Measurements from ENCODE around the gene SLC38A5. TPM values are rescaled to one million over a fixed set of nuclear protein-coding genes. Genes with fewer than 3 reads are reported as not detected.

Gene SLC38A5
- total RNA-seq, 1 donor, result 4.5 TPM

DNA sequence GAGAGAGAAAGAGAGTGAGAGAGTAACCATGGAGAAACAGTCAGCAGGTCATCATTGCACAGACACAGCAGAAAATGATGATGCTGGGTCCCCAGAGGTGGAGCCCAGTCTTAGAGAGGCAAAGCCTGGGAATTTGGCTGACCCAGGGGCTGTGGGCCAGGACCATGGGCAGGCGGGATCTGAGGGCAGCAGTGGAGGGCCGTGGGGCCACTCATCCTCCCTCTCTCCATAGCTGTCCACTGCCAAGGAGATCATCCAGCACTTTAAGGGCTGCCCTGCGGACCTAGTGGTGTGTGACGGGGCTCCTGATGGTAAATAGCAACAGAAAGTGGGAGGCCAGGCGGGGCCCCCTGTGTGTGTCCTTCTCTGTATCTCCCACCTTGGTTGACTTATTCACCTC lies 8.7 kb upstream of the SLC38A5 start:
- no peak overlapping the region for H3K4me3 ChIP-seq (ENCODE audit: low read length)
- H3K4me1 ChIP-seq (ENCODE audit: insufficient read depth, low read length), result peaks cover 20% of the 10 kb centered on the region
- no peaks in the 10 kb centered on the region for H3K27me3 ChIP-seq (ENCODE audit: insufficient read depth, low read length)
- no peaks in the 10 kb centered on the region for H3K9me3 ChIP-seq (ENCODE audit: low read depth, low read length)

DNA sequence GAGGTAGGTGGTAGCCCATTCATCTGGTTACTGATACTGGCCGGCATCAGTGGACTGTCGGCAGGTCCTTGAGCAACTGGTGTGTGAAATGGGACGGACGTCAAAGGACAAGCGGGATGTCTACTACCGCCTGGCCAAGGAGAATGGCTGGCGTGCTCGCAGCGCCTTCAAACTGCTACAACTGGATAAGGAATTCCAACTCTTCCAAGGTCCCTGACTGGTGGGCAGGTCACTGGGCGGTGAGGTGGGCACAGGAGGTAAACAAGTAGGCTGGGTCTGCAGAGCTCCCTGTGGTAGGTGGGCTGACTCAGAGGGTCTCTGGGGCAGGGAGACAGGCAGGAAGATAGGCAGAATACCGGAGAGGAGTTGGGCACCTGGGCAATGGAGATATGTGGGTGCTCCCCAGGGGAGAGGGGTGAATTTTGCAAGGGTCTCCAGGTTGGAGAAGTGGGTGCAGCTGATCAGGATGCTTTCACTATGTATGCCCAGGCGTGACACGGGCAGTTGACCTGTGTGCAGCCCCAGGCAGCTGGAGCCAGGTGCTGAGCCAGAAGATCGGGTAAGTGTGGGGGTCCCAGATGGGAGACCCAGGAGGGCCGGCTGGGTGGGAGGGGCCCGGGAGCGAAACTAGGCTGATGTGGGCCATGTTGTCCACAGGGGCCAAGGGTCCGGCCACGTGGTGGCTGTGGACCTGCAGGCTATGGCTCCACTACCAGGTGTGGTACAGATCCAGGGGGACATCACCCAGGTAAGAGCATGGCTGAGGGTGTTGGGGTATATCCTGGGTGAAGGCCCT lies 8.1 kb upstream of the SLC38A5 start:
- Histone ChIP-seq H3K9me3 (ENCODE audit: low read depth, low read length) (no peaks in the 10 kb centered on the region), H3K4me1 (ENCODE audit: insufficient read depth, low read length) (peaks cover 20% of the 10 kb centered on the region), H3K4me3 (ENCODE audit: low read length) (no peak overlapping the region), H3K27me3 (ENCODE audit: insufficient read depth, low read length) (no peaks in the 10 kb centered on the region)

DNA sequence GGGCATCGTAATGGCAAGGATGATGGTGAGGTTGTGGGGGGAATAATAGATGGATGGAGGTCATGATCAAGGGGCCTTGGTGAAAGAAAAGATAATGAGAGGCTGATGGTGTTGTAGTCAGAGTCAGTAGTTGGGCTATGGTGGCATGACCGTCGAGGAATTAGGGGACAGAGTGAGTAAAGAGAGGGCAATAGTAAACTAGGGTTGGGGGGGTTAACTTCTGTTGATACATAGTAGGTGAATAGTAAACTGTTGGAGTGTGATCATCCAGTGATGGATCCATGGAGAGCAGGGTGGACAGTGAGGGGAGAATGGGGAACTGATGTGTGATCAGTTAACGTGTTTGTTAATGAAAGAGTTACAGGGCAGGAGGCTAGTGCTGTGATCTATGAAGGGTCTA lies 6.9 kb upstream of the SLC38A5 start:
- Histone ChIP-seq H3K27me3 (ENCODE audit: insufficient read depth, low read length) (no peaks in the 10 kb centered on the region), H3K4me3 (ENCODE audit: low read length) (peak overlapping the region; percentile 65), H3K4me1 (ENCODE audit: insufficient read depth, low read length) (peaks cover 20% of the 10 kb centered on the region), H3K9me3 (ENCODE audit: low read depth, low read length) (no peaks in the 10 kb centered on the region)

DNA sequence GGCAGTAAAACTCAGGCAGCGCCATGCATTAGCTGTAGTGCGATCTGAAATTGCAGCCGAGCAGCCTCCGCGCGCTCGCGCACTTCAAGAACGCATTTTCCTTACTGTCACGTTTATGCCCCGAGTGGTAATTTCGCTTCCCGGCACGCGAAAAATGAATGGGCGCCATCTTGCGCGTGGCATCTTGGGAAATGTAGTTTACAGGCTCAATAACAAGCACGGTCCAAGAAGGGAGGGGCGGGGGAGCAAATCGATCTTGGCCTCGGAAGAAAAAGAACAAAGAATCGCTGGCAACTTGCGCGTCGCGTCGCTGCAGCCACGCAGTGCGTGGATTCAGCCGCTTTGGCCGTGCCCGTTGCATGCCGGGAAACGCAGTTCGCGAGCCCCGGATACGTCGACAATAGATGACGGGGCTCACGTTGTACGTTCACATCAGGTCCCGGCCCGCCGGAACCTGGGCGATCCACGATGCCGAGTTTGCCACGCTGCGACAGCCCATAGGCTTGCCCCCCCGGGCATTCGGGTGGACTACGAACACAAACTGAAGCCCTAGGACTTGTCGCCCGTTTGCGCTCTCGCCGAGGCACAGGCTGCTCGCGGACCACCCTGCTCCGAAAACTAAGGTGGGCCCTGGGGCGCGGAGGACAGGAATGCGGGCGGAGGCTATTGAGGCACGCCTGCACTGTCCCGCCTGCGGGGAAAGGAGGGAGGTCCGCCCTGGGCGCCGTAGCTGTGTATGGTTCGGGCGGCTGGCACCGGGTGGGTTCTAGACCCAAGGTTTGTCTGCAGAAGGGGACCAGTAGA lies 5.9 kb upstream of the SLC38A5 start, which contains the start of gene FTSJ1:
TSS of gene FTSJ1 (plus strand) at position 426 of the 804 bp plus-strand sequence. CDS start 1,849 bp downstream, outside the sequence.
- H3K4me3 ChIP-seq (ENCODE audit: low read length), result peak within 1 kb of the TSS; percentile 65
- peaks cover 20% of the 10 kb centered on the region for H3K4me1 ChIP-seq (ENCODE audit: insufficient read depth, low read length)
- no peaks in the 10 kb centered on the region for H3K9me3 ChIP-seq (ENCODE audit: low read depth, low read length)
- no peaks in the 10 kb centered on the region for H3K27me3 ChIP-seq (ENCODE audit: insufficient read depth, low read length)

DNA sequence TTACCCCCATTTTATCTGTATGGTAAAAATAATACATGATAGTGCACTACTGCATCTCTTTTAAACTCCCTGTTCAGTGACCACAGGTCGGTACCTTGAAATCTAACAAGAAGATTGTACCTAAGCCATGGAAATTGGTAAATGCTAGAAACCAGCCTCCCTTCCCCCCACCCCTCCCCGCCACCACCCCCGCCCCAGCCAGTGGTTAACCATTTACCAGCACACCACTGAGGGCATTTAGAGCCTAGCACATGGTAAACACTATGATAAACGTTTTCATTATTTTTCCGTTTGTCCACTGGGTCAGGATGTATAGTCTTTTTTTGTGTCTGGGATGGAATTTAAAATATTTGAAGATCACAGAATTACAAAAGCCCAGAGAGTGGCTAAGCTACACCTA lies 5.2 kb upstream of the SLC38A5 start:
- no peaks in the 10 kb centered on the region for H3K9me3 ChIP-seq (ENCODE audit: low read depth, low read length)
- peaks cover 20% of the 10 kb centered on the region for H3K4me1 ChIP-seq (ENCODE audit: insufficient read depth, low read length)
- H3K4me3 ChIP-seq (ENCODE audit: low read length), result peak overlapping the region; percentile 65
- H3K27me3 ChIP-seq (ENCODE audit: insufficient read depth, low read length), result no peaks in the 10 kb centered on the region

DNA sequence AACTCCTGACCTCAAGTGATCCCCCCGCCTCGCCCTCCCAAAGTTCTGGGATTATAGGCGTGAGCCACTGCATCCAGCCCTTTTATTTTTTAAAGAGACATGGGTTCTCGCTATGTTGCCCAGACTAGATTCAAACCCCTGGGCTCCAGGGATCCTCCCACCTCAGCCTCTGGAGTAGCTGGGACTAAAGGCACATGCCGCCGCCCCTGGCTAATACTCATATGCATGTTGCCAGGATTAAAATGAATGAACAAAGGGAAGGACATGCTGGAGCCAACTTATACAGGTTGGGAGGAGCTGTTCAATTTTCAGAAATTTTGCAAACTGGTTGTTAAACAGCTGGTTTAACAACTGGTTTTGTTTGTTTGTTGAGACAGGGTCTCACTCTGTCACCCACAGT lies 4.5 kb upstream of the SLC38A5 start:
- H3K27me3 ChIP-seq (ENCODE audit: insufficient read depth, low read length), result no peaks in the 10 kb centered on the region
- no peaks in the 10 kb centered on the region for H3K9me3 ChIP-seq (ENCODE audit: low read depth, low read length)
- H3K4me3 ChIP-seq (ENCODE audit: low read length), result no peak overlapping the region
- peaks cover 22% of the 10 kb centered on the region for H3K4me1 ChIP-seq (ENCODE audit: insufficient read depth, low read length)

DNA sequence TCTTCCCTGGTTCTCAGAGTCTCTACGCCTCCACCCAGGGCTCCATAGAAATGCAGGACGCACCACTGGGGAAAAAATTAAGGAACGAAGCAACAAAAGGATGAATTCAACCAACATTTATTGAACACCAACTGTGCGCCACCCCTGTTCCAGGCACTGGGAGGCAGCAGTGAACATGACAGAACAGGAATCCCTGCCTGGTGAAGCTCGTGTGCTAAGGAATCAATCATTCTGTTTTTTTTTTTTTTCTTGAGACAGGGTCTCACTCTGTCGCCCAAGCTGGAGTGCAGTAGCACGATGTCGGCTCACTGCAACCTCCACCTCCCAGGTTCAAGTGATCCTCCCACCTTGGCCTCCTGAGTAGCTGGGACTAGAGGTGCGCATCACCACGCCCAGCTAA lies 4.1 kb upstream of the SLC38A5 start:
- Histone ChIP-seq H3K9me3 (ENCODE audit: low read depth, low read length) (no peaks in the 10 kb centered on the region), H3K27me3 (ENCODE audit: insufficient read depth, low read length) (no peaks in the 10 kb centered on the region), H3K4me3 (ENCODE audit: low read length) (no peak overlapping the region), H3K4me1 (ENCODE audit: insufficient read depth, low read length) (peaks cover 27% of the 10 kb centered on the region)

DNA sequence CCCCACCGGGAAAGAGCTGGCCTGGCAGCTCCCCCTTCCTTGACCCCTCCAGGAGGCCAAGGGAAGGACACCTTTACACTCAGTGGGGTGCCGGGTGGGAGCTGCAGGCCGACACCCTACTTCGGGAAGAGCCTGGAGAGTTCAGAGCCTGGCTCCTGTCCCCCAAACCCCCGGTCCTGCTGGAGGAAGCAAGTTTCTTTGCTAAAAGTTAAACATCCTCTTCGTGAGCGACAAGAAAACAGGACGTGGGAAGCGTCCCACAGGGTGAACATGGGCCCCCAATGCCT lies 3.6 kb upstream of the SLC38A5 start:
- H3K27me3 ChIP-seq (ENCODE audit: insufficient read depth, low read length), result no peaks in the 10 kb centered on the region
- no peaks in the 10 kb centered on the region for H3K9me3 ChIP-seq (ENCODE audit: low read depth, low read length)
- no peak overlapping the region for H3K4me3 ChIP-seq (ENCODE audit: low read length)
- peaks cover 32% of the 10 kb centered on the region for H3K4me1 ChIP-seq (ENCODE audit: insufficient read depth, low read length)

DNA sequence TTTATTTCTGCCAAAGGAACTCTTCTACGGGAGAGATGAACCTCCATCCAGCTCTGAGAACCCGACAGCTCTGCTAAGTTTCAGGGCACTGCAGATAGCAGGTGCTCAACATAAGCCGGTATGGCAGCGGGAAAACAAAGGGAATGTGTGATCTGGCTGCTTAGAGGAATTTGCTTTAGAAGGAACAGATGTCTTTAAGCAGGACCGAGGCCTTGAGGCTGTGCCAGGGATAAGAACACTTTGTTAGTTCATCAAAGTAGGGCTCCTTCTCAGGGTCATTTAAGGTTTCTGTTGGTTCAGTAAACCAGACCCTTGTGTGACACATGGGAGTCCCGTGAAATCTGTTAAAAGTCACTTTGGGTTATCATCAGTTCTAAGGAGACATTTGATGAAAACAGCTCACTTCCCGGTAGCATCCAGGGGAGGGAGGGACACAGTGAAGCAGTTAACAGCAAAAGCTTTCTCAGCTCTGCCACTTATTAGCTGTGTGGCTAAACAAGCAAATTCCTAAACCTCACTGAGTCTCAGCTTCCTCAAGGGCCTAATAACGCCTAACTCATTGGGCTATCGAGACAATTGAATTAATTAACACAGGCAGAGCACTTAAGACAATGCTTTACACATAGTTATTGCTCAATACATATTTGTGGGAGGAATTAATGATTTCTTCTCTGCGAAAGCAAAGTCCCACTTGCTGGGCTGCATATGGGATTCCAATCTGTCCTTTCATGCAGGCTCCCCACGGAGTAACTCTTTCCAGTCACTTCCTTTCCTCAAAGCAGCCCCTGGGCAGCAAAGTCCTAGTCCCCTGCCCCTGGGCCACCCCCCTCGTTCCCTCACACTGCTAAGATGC lies 3.0 kb upstream of the SLC38A5 start:
- H3K27me3 ChIP-seq (ENCODE audit: insufficient read depth, low read length), result no peaks in the 10 kb centered on the region
- no peaks in the 10 kb centered on the region for H3K9me3 ChIP-seq (ENCODE audit: low read depth, low read length)
- H3K4me1 ChIP-seq (ENCODE audit: insufficient read depth, low read length), result peaks cover 35% of the 10 kb centered on the region
- H3K4me3 ChIP-seq (ENCODE audit: low read length), result no peak overlapping the region

DNA sequence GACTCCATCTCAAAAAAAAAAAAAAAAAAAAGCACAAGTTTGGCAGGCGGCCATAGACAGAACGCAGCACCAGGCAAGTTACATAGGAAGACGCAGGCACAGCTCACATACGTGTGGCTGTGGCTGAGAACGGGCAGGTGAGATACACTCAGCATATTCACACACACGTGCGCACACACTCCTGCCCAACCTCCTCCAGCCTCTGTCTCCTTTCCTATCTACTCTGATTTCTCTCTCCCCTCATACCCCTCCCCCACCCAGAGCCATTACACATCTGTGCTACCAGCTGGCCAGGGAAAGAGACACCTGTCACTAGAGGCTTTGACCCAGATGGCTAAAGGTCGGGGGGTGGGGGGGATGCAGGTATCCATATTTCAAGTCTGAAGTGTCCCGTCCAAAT lies 2.2 kb upstream of the SLC38A5 start:
- no peak overlapping the region for H3K4me3 ChIP-seq (ENCODE audit: low read length)
- peaks cover 27% of the 10 kb centered on the region for H3K4me1 ChIP-seq (ENCODE audit: insufficient read depth, low read length)
- no peaks in the 10 kb centered on the region for H3K27me3 ChIP-seq (ENCODE audit: insufficient read depth, low read length)
- H3K9me3 ChIP-seq (ENCODE audit: low read depth, low read length), result no peaks in the 10 kb centered on the region

DNA sequence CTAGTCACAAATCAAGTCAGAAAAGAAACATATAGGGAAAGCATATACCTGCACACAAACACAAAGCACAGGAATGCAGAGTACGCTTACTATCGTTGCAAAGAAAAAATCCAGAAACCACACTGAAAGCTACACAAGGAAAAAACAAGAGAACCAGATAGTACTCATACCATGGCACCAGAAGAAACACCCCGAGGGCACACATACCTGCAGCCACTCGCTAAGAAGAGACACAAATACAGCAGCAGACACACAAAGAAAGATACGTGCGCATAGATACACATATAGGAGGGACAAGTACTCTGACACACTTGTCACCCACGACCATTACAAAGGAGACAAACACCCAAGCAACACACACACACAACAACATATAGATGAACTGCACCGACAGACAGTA lies 1.4 kb upstream of the SLC38A5 start:
- Histone ChIP-seq H3K4me3 (ENCODE audit: low read length) (no peak overlapping the region), H3K9me3 (ENCODE audit: low read depth, low read length) (no peaks in the 10 kb centered on the region), H3K27me3 (ENCODE audit: insufficient read depth, low read length) (no peaks in the 10 kb centered on the region), H3K4me1 (ENCODE audit: insufficient read depth, low read length) (peaks cover 21% of the 10 kb centered on the region)

DNA sequence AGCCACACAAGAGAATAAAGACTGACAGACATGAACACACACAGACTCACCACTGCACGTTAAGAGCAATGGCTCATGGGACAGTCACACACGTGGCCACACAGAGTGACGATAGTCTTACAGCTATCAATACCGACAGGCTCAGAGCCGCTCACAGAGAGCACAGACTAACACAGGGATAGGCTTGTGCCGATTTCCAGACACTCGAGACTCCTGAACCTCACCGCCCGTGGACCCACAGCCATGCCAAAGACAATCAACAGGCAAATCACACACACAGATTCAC lies 716 bp upstream of the SLC38A5 start:
- H3K27me3 ChIP-seq (ENCODE audit: insufficient read depth, low read length), result no peaks in the 10 kb centered on the region
- no peak overlapping the region for H3K4me3 ChIP-seq (ENCODE audit: low read length)
- H3K9me3 ChIP-seq (ENCODE audit: low read depth, low read length), result no peaks in the 10 kb centered on the region
- H3K4me1 ChIP-seq (ENCODE audit: insufficient read depth, low read length), result peaks cover 21% of the 10 kb centered on the region

DNA sequence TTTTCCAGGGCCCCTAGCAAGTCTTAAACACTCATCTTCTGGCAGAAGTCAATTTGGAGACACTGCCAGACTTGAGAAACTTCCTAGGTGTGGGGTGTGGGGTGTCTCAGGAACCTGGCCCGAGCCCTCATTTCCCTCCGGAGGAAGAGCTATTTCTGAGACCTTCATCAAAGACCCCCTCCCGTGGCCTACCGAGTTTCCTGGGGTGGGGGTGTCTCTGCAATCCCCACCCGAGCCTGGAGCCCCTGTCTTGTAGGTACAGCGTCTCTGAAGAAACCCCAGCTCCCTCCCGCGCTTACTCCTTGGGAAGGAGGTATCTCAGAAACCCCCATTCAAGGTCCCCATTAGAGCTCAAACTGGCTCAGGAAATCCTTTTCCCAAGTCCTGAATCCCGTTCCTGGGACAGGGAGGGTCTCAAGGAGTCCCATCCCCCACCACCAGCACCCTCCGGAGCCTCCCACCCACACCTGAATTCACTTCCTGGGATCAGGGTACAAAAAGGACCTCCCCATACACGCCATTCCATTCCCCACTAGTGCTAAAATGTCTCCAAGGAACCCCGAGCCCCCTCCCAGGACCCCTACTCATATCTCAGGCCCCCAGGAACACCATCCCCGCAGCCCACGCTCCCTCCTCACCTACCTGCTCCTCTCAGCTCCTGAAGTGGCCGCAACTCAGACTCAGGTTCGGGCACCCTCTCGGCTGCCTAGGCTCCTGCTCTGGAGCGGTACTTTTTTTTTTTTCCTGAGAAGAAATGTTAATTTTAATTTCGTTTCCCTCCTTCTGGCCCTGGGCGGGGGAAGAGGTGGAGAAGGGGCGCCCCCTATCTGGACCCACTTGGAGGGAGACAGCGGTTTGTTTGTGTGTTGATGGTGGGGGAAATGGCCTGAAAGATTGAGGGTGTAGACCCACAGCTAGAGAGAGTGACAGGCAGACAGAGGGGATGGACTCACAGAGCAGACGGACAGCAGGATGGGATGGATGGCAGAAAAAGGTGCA lies 1.1 kb downstream of the SLC38A5 start:
- no peaks in the 10 kb centered on the region for H3K27me3 ChIP-seq (ENCODE audit: insufficient read depth, low read length)
- H3K9me3 ChIP-seq (ENCODE audit: low read depth, low read length), result no peaks in the 10 kb centered on the region
- H3K4me1 ChIP-seq (ENCODE audit: insufficient read depth, low read length), result peaks cover 15% of the 10 kb centered on the region
- H3K4me3 ChIP-seq (ENCODE audit: low read length), result peak overlapping the region; percentile 42

DNA sequence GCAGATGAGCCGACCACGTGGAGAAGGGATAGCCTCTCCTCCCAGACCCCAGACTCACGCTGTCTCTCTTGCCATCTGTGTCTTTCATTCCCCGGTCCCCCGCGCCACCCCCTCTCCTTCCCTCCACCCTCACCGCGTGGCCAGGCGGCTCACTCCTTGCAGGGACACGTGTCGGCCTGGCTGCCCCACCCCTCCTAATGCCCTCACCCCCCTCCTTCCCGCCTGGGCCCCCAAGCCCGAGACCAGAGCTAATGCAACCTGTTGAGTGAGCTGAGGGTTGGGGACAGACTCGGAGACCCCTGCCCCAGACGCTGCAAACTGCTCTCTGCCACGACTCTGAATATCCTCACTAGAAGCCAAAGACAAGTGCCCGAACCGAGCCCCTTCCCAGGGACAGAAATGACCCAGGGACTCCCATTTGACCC lies 1.8 kb downstream of the SLC38A5 start:
- Histone ChIP-seq H3K9me3 (ENCODE audit: low read depth, low read length) (no peaks in the 10 kb centered on the region), H3K4me1 (ENCODE audit: insufficient read depth, low read length) (peaks cover 15% of the 10 kb centered on the region), H3K27me3 (ENCODE audit: insufficient read depth, low read length) (no peaks in the 10 kb centered on the region), H3K4me3 (ENCODE audit: low read length) (peak overlapping the region; percentile 42)
